IMR-90 (cell line): ENCODE measurements around the gene MRGPRD. TPM values are rescaled to one million over a fixed set of nuclear protein-coding genes. Genes with fewer than 3 reads are reported as not detected.

Source experiments
- ATAC-seq: fragments of 200-7000 bp; cut with Tn5 transposase; 2 replicates; pipeline ENCODE4 v1.9.1; 2020; ENCODE audit warnings: low read depth, mild to moderate bottlenecking, moderate library complexity
- BruUV-seq: library from RNA; stranded (reverse); fragments of 400-500 nt; replicated peaks from 2 replicates; lab custom pipeline; 2021; lab: Mats Ljungman, UMichigan
- CTCF ChIA-PET: fragments of 300-600 bp; formaldehyde crosslinking; extraction: SDS; loops from one replicate; lab custom pipeline; 2021; ENCODE audit warnings: antibody characterized with exemption; lab: Yijun Ruan, JAX
- POLR2A ChIA-PET: fragments of 300-600 bp; sonication (Branson Sonifier 250); formaldehyde crosslinking; loops from one replicate; lab custom pipeline; 2022; ENCODE audit warnings: antibody characterized with exemption; ENCODE audit not compliant: unreplicated experiment; lab: Charles Lee
- DNase-seq: peaks from one replicate; pipeline ENCODE4 v3.0.0; 2013
- H2AFZ ChIP-seq: replicated peaks from 2 replicates; pipeline ENCODE3; 2013; ENCODE audit warnings: low read length, mild to moderate bottlenecking; ENCODE audit not compliant: poor library complexity
- H2AK5ac ChIP-seq: 2 replicates; pipeline ENCODE4 v1.6.1; 2013; ENCODE audit warnings: low read depth, low read length, inconsistent platforms
- H2AK9ac ChIP-seq: replicated peaks from 2 replicates; pipeline ENCODE3; 2013; ENCODE audit warnings: mild to moderate bottlenecking, low read depth, low read length, moderate library complexity; ENCODE audit not compliant: poor library complexity
- H2BK120ac ChIP-seq: 2 replicates; pipeline ENCODE4 v1.6.1; 2013; ENCODE audit warnings: low read depth, low read length, inconsistent platforms
- H2BK15ac ChIP-seq: 3 replicates; pipeline ENCODE4 v1.6.1; 2013; ENCODE audit warnings: low read depth, low read length, inconsistent platforms
- H2BK20ac ChIP-seq: 2 replicates; pipeline ENCODE4 v1.6.1; 2013; ENCODE audit warnings: low read depth, mild to moderate bottlenecking, inconsistent platforms, low read length, moderate library complexity
- H2BK5ac ChIP-seq: 2 replicates; pipeline ENCODE4 v1.6.1; 2013; ENCODE audit warnings: mild to moderate bottlenecking, low read depth, low read length, inconsistent platforms; ENCODE audit not compliant: poor library complexity, severe bottlenecking
- H3K14ac ChIP-seq: replicated peaks from 2 replicates; pipeline ENCODE4 v1.6.1; 2013; ENCODE audit warnings: low read depth, low read length, inconsistent platforms
- H3K18ac ChIP-seq: 2 replicates; pipeline ENCODE4 v1.6.1; 2013; ENCODE audit warnings: low read depth, low read length, control low read depth
- H3K23ac ChIP-seq: 2 replicates; pipeline ENCODE4 v1.6.1; 2013; ENCODE audit warnings: low read depth, low read length, inconsistent platforms
- H3K27ac ChIP-seq: 2 replicates; pipeline ENCODE4 v1.5.1; 2013; ENCODE audit warnings: mild to moderate bottlenecking, control low read depth, low read length; ENCODE audit not compliant: insufficient read depth
- H3K27me3 ChIP-seq: 2 replicates; pipeline ENCODE4 v1.6.1; 2013; ENCODE audit warnings: low read length; ENCODE audit not compliant: control insufficient read depth, insufficient read depth
- H3K36me3 ChIP-seq: 2 replicates; pipeline ENCODE4 v1.6.1; 2013; ENCODE audit warnings: low read length, mixed read lengths; ENCODE audit not compliant: control insufficient read depth, insufficient read depth
- H3K4ac ChIP-seq: 2 replicates; pipeline ENCODE4 v1.6.1; 2013; ENCODE audit warnings: low read depth, low read length, inconsistent platforms
- H3K4me1 ChIP-seq: 2 replicates; pipeline ENCODE4 v1.6.1; 2013; ENCODE audit warnings: low read length, mixed read lengths; ENCODE audit not compliant: control insufficient read depth, insufficient read depth
- H3K4me2 ChIP-seq: 2 replicates; pipeline ENCODE4 v1.6.1; 2013; ENCODE audit warnings: low read depth, mild to moderate bottlenecking, control low read depth, low read length, moderate library complexity
- H3K4me3 ChIP-seq: 2 replicates; pipeline ENCODE4 v1.5.1; 2013; ENCODE audit warnings: low read depth, mild to moderate bottlenecking, control low read depth, low read length, moderate library complexity; ENCODE audit not compliant: insufficient read depth
- H3K56ac ChIP-seq: 2 replicates; pipeline ENCODE4 v1.6.1; 2013; ENCODE audit warnings: low read length, inconsistent platforms; ENCODE audit not compliant: insufficient read depth; ENCODE audit errors: extremely low read depth
- H3K79me1 ChIP-seq, 2 experiments: 2 replicates each; pipeline ENCODE4 v1.6.1; 2013; ENCODE audit warnings: low read length in 2 of 2, inconsistent platforms in 1 of 2, low read depth in 1 of 2
- H3K9ac ChIP-seq: 2 replicates; pipeline ENCODE4 v1.6.1; 2013; ENCODE audit warnings: low read depth, low read length, control low read depth
- H3K9me1 ChIP-seq: 2 replicates; pipeline ENCODE4 v1.6.1; 2013; ENCODE audit warnings: low read length, inconsistent platforms; ENCODE audit not compliant: insufficient read depth
- H3K9me3 ChIP-seq: 2 replicates; pipeline ENCODE4 v1.6.1; 2013; ENCODE audit warnings: low read length; ENCODE audit not compliant: control insufficient read depth, insufficient read depth
- H4K20me1 ChIP-seq: 2 replicates; pipeline ENCODE4 v1.6.1; 2013; ENCODE audit warnings: low read length, inconsistent platforms; ENCODE audit not compliant: insufficient read depth
- H4K5ac ChIP-seq: 2 replicates; pipeline ENCODE4 v1.6.1; 2013; ENCODE audit warnings: mild to moderate bottlenecking, low read depth, low read length, control low read depth
- H4K8ac ChIP-seq, 2 experiments: 2 replicates each; pipeline ENCODE4 v1.6.1; 2013; ENCODE audit warnings: low read depth in 2 of 2, low read length in 2 of 2, control low read depth in 1 of 2, inconsistent platforms in 1 of 2
- H4K91ac ChIP-seq: 2 replicates; pipeline ENCODE4 v1.6.1; 2013; ENCODE audit warnings: low read depth, low read length, inconsistent platforms; ENCODE audit not compliant: insufficient read depth
- MAZ ChIP-seq: IDR thresholded peaks from 2 replicates; pipeline ENCODE4 v1.6.1; 2012; ENCODE audit warnings: low read depth, mild to moderate bottlenecking, low read length, improper control_type of control experiment, moderate library complexity, borderline replicate concordance
- dilution Hi-C: fragments of 300-500 bp; cut with HindIII; formaldehyde crosslinking; loops from one replicate; pipeline ENCODE4 v1.14.3; 2018; ENCODE audit warnings: low sequenced_read_pairs; ENCODE audit not compliant: unreplicated experiment
- in situ Hi-C: fragments of 300-500 bp; cut with MboI; formaldehyde crosslinking; loops from 3 replicates; pipeline ENCODE4 v1.14.3; 2019; ENCODE audit warnings: low sequenced_read_pairs, inconsistent platforms, mixed read lengths
- intact Hi-C: fragments of 100-400 bp; cut with micrococcal nuclease; formaldehyde crosslinking; loops from 2 replicates; pipeline ENCODE4 v1.10.0; 2022
- polyA plus RNA-seq, 3 experiments: library from polyadenylated mRNA; depleted of rRNA; stranded (reverse); fragments of >200 nt; gene quantifications; 2 replicates each; pipeline ENCODE4 v1.2.3, GENCODE V29; 2012; ENCODE audit warnings: low replicate concordance in 1 of 3
- total RNA-seq: library from RNA; depleted of rRNA; stranded (reverse); fragments of >200 nt; gene quantifications from 2 replicates; pipeline ENCODE4 v1.2.3, GENCODE V29; 2012

The MRGPRD gene
- total and polyA plus RNA-seq, 2 of the 4 experiments (the other 2 are of a cell fraction): not detected

DNA sequence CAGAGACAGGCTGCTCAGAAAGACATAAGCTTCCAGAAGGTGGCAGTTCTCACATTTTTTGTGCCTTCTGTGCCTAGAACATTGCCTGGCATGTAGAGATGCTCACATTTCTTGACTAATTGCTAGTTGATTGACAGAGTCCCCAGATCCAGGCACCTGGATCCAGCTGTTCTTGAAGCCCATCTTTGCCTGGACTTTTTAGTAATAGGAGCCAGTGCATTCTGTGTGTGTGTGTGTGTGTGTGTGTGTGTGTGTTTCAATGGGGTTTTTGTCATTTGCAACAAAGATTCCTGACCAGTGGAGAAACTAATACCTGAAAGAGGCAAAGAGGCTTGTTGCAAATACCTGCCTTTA, 17.2 kb upstream of the MRGPRD start:
- Histone ChIP-seq H4K5ac (no peak overlapping the region), H2BK5ac (no peak overlapping the region), H3K9me1 (peaks cover 10% of the 10 kb centered on the region; the same call in 1 of the 2 replicates), H3K4me3 (no peak overlapping the region), H4K91ac (no peak overlapping the region), H4K20me1 (no peaks in the 10 kb centered on the region), H2AK9ac (no peak overlapping the region), H2AK5ac (no peak overlapping the region), H3K56ac (no peak overlapping the region), H4K8ac (no peak overlapping the region; a peak in 1 of 4 replicates), H3K27ac (no peak overlapping the region), H3K14ac (no peak overlapping the region), H2BK120ac (no peak overlapping the region), H3K36me3 (peaks cover 4% of the 10 kb centered on the region; the same call in 1 of the 2 replicates), H3K4me2 (no peak overlapping the region), H3K4ac (0 out of 2 replicates have a peak overlapping the region, but pooled peaks have one; percentile 29), H3K9ac (no peak overlapping the region), H3K79me1 (no peaks in the 10 kb centered on the region; a peak in 1 of 4 replicates), H2BK15ac (no peak overlapping the region), H3K23ac (0 out of 2 replicates have a peak overlapping the region, but pooled peaks have one; percentile 16), H3K9me3 (no peaks in the 10 kb centered on the region), H2BK20ac (no peak overlapping the region), H3K27me3 (peaks cover 12% of the 10 kb centered on the region), H3K4me1 (peaks cover 26% of the 10 kb centered on the region), H2AFZ (no peak overlapping the region), H3K18ac (no peak overlapping the region)
- POLR2A ChIA-PET: no interaction called here
- in situ Hi-C loops (no loop called here), dilution Hi-C loops (no loop called here), intact Hi-C loops (no loop called here)
- TF ChIP-seq MAZ: no peak
- BruUV-seq: no TSS peak
- CTCF ChIA-PET: interaction anchor here (0.6 kb wide), 1 partner anchor 51 kb away, joined by 3 read pairs; no protein-coding TSS in a partner anchor
- ATAC-seq: no peak
- no peak for DNase-seq
